GM12872 (cell line): ENCODE results near the gene MLIP.

ENCODE experiments used
- TF ChIP-seq, protein P1 (sequence below): IDR thresholded peaks from 3 replicates; pipeline ENCODE4 v1.5.1; 2011; ENCODE audit warnings: low read depth, mild to moderate bottlenecking, low read length, moderate library complexity; ENCODE audit not compliant: insufficient read depth

Gene MLIP

DNA sequence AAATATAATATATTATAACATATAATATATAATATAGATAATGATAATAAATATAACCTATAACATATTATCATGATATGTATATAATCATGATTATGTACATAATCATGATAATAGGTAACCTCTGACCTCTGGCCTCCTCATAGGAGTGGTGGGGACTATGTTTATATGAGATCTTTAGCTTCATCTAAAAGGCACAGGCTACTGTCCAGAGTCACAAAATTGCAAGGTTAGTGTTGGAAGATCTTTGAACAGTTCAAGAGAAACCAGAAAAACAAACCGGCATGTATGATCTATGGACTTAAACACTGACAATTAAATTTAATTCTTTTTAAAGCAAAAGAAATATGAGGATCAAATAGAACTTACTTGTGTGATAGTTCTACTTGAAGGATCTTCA, 141.3 kb downstream of the MLIP start:
- TF ChIP-seq, protein P1, sequence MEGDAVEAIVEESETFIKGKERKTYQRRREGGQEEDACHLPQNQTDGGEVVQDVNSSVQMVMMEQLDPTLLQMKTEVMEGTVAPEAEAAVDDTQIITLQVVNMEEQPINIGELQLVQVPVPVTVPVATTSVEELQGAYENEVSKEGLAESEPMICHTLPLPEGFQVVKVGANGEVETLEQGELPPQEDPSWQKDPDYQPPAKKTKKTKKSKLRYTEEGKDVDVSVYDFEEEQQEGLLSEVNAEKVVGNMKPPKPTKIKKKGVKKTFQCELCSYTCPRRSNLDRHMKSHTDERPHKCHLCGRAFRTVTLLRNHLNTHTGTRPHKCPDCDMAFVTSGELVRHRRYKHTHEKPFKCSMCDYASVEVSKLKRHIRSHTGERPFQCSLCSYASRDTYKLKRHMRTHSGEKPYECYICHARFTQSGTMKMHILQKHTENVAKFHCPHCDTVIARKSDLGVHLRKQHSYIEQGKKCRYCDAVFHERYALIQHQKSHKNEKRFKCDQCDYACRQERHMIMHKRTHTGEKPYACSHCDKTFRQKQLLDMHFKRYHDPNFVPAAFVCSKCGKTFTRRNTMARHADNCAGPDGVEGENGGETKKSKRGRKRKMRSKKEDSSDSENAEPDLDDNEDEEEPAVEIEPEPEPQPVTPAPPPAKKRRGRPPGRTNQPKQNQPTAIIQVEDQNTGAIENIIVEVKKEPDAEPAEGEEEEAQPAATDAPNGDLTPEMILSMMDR: no peak

DNA sequence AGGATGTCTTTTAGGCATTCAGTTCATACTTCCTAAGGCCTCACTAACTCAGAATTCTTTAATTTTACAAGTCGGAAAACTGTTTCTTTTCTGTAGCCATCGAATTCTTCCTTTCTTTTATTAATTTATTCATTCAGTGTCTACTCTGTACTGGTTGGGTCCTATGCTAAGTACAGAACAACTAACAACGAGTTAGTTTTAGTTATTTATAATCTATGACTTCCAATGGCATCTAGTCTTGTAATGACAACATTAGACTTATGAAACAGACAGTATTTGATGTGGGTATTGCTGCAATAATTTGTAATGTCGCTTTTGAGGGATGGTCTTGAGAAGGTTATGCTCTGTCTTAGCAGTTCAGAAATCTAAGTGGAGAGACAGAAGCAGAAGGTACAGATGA, 141.7 kb downstream of the MLIP start:
- TF ChIP-seq, protein P1: no peak

DNA sequence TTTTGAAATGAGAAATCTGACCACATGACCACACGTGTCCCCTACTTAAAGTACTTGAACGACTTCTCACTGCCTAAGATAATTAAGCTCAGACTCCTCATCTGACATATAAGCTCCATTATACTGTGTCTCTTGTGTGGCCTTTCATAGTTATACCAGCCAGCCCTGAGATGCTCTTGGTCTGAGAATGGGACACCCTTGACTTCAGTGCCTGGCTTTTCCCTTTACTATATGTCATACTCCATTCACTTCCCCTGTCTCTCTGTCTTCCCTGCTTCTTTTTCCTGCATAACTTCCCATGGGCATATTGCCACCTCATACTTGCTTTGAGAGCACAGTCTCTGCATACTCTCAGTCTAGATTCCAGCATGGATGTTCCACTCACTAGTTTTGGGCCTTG, 143.6 kb downstream of the MLIP start:
- TF ChIP-seq, protein P1: no peak

DNA sequence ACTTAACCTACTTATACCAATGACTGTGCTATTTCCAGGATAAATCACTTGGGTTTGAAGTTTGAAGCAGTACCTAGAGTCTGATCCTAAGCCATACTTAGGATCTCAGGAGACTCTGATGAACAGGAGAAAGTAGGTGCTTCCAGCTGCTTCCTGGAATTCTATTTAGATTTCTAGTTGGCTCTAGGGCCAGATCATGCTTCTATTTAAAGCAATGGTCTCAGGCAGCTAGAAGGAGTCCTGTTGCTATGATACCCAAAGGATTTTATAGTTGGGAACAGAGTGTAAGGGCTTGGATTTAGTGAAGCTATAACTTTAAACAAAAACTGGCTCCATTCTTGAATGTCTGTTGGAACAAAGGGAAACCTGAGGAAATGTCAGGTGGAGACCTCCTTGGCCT, 144.6 kb downstream of the MLIP start:
- TF ChIP-seq, protein P1: no peak

DNA sequence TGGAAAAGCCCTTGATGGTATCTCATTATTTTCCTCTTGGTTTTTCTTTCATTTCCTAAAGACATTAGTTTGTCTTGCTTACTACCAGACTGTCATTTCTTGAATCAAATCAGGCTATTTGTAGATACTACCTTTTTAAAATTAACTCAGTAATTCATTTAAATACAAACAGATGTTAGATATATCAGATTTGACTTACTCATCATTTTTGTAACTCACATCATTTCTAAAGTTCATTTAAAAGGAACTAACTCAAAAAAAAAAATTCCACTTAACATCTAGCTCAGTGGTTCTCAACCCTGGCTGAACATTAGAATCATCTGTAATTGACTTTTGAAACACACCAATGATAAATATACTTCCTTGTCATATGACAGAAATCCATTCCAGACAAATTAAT, 148.8 kb downstream of the MLIP start:
- TF ChIP-seq, protein P1: no peak

DNA sequence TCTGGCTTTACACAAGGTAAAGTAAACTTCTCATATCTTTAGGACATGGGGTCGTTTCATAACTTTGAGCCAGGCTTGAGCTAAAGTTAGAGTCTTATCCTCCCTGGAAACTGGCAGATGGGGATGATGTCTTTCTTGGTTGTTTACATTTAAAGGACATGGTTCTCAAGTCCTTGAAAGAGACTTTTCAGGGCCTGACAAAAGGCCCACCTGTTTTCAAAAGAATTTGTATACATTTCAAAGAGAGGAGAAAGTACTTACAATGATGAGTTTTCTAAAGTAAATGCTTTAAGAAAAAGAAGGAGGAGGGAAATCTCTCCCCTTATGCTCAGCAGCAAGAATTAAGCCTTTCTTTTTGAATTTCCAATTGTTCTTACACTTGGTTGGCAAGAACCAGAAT, 151.3 kb downstream of the MLIP start:
- TF ChIP-seq, protein P1: no peak

DNA sequence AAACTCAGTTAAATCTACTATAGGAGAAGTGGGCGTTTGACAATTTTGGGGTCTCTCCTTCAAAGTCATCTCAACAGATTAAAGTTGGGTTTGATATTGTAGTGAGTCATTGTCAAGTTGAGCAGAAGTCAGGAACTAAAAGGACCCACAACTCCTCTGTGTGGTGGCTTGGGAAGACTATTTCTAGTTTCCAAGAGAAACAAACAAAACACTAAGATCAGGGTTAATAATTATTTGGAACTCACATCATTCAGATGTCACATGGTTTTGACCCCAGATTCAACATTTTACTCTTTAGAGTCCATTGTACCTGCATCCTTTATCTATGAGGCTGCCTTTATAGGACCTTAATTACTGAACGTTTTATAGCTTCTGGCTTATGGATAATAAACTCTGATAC, 151.7 kb downstream of the MLIP start:
- TF ChIP-seq, protein P1: no peak
